Measurements from ENCODE around the gene EIF2B2.

Gene EIF2B2

GRCh38 chr14:75048101-75048500 lies 45.4 kb downstream of the EIF2B2 start:
- DNase-seq (ENCODE audit: low read depth) = no peak
- TF ChIP-seq CTCF (IDR thresholded peaks at IDR 0.05; ENCODE audit: insufficient read depth, low read depth, low read length, missing control alignments) = no peak
- H3K4me3 ChIP-seq (ENCODE audit: low read depth, low read length) = no peak overlapping the region

GRCh38 chr14:75049136-75049535 lies 46.4 kb downstream of the EIF2B2 start:
- DNase-seq (ENCODE audit: low read depth) = no peak
- no peak for TF ChIP-seq CTCF (IDR thresholded peaks at IDR 0.05; ENCODE audit: insufficient read depth, low read depth, low read length, missing control alignments)

GRCh38 chr14:75049731-75050201 lies 47.0 kb downstream of the EIF2B2 start:
- no peak for DNase-seq (ENCODE audit: low read depth)
- no peak overlapping the region for H3K4me3 ChIP-seq (ENCODE audit: low read depth, low read length)
- TF ChIP-seq CTCF (IDR thresholded peaks at IDR 0.05; ENCODE audit: insufficient read depth, low read depth, low read length, missing control alignments) = no peak

More at GRCh38 chr14:75049136-75049535, 46.4 kb downstream of the EIF2B2 start:
- no peak overlapping the region for H3K4me3 ChIP-seq (ENCODE audit: low read depth, low read length)

- no peak for TF ChIP-seq CTCF (IDR thresholded peaks at IDR 0.05; ENCODE audit: insufficient read depth, low read depth, low read length, missing control alignments)
- H3K4me3 ChIP-seq (ENCODE audit: low read depth, low read length) = peak within 1 kb of the TSS; percentile 63
- DNase-seq (ENCODE audit: low read depth) = peak; percentile 93
These were observed 48.3 kb downstream of the EIF2B2 start, which contains the start of gene MLH3 for GRCh38 chr14:75050852-75051555. Gene MLH3 (minus strand): TSS chr14:75051467. CDS start chr14:75049655, 1,812 bp downstream.

- TF ChIP-seq CTCF (IDR thresholded peaks at IDR 0.05; ENCODE audit: insufficient read depth, low read depth, low read length, missing control alignments) = no peak
- no peak for DNase-seq (ENCODE audit: low read depth)
- H3K4me3 ChIP-seq (ENCODE audit: low read depth, low read length) = peak overlapping the region; percentile 63
These were observed 48.8 kb downstream of the EIF2B2 start for GRCh38 chr14:75051556-75051899.

- DNase-seq (ENCODE audit: low read depth) = no peak
- H3K4me3 ChIP-seq (ENCODE audit: low read depth, low read length) = no peak overlapping the region
- TF ChIP-seq CTCF (IDR thresholded peaks at IDR 0.05; ENCODE audit: insufficient read depth, low read depth, low read length, missing control alignments) = no peak
These were observed 50.9 kb downstream of the EIF2B2 start for GRCh38 chr14:75053396-75054291.

Measured in GM12865 (cell line).